HepG2 (cell line): ENCODE measurements around the gene TMOD3. TPM values are rescaled to one million over a fixed set of nuclear protein-coding genes. Genes with fewer than 3 reads are reported as not detected.

ENCODE experiments used
- ARHGAP35 ChIP-seq: sonication (generic); formaldehyde crosslinking; IDR thresholded peaks from 2 replicates; pipeline ENCODE4 v1.9.0; 2022; ENCODE audit warnings: mild to moderate bottlenecking, inconsistent platforms, moderate library complexity, missing genetic modification reagents, borderline replicate concordance
- CC2D1A ChIP-seq: sonication (generic); formaldehyde crosslinking; IDR thresholded peaks from 2 replicates; pipeline ENCODE4 v1.8.1; 2023; ENCODE audit warnings: mild to moderate bottlenecking, missing genetic modification reagents
- FOSL2 ChIP-seq: sonication (generic); formaldehyde crosslinking; IDR thresholded peaks from 2 replicates; pipeline ENCODE4 v1.4.0; 2020; ENCODE audit warnings: missing genetic modification reagents
- NFE2L1 ChIP-seq: sonication (generic); formaldehyde crosslinking; IDR thresholded peaks from 2 replicates; pipeline ENCODE4 v1.4.0; 2020; ENCODE audit warnings: missing genetic modification reagents, mild to moderate bottlenecking, borderline replicate concordance
- ZFP1 ChIP-seq: IDR thresholded peaks from 2 replicates; pipeline ENCODE4 v1.6.1; 2016
- ZFP36L1 ChIP-seq: sonication (generic); formaldehyde crosslinking; IDR thresholded peaks from 2 replicates; pipeline ENCODE4 v1.8.0; 2022; ENCODE audit warnings: mild to moderate bottlenecking, missing genetic modification reagents, moderate library complexity
- ZFP82 ChIP-seq: sonication (generic); formaldehyde crosslinking; IDR thresholded peaks from 2 replicates; pipeline ENCODE4 v1.5.1; 2020; ENCODE audit warnings: mild to moderate bottlenecking, missing genetic modification reagents, borderline replicate concordance
- ZNF101 ChIP-seq: sonication (generic); formaldehyde crosslinking; IDR thresholded peaks from 2 replicates; pipeline ENCODE4 v1.4.0; 2020; ENCODE audit warnings: mild to moderate bottlenecking, low read depth, missing genetic modification reagents, borderline replicate concordance
- ZNF484 ChIP-seq: sonication (generic); formaldehyde crosslinking; IDR thresholded peaks from 2 replicates; pipeline ENCODE4 v1.5.1; 2020; ENCODE audit warnings: mild to moderate bottlenecking, low read depth, missing genetic modification reagents, borderline replicate concordance
- ZNF644 ChIP-seq: IDR thresholded peaks from 2 replicates; pipeline ENCODE4 v1.6.1; 2016; ENCODE audit warnings: low read depth
- polyA plus RNA-seq, 8 experiments: library from polyadenylated mRNA; depleted of rRNA in 3 of 8; stranded (reverse) in 7 of 8; unstranded in 1 of 8; fragments of >200 nt; fragmentation: Illumina TruSeq in 4 of 8; extraction: Trizol in 4 of 8; gene quantifications; 2 replicates each; pipeline versions ENCODE4 v1.2.1 to v1.2.3, GENCODE V29; 2011 to 2016; ENCODE audit warnings: low read depth in 4 of 8, missing spikeins in 1 of 8, mixed read lengths in 1 of 8; ENCODE audit not compliant: insufficient read depth in 1 of 8
- total RNA-seq, 5 experiments: library from RNA; depleted of rRNA; stranded (reverse); fragments of >200 nt; fragmentation: Illumina TruSeq; extraction: Trizol; gene quantifications; 2 replicates each; pipeline ENCODE4 v1.2.3, GENCODE V29; 2016; ENCODE audit warnings: low read depth in 1 of 5
- TF ChIP-seq, protein P1 (sequence below): sonication (generic); formaldehyde crosslinking; conservative IDR thresholded peaks from 2 replicates; pipeline ENCODE4 v1.8.0; 2022; ENCODE audit warnings: missing genetic modification reagents
- TF ChIP-seq, protein P2 (sequence below): sonication (generic); formaldehyde crosslinking; IDR thresholded peaks from 2 replicates; pipeline ENCODE4 v1.9.0; 2021; ENCODE audit warnings: missing genetic modification reagents, mild to moderate bottlenecking, borderline replicate concordance
- TF ChIP-seq, protein P3 (sequence below): sonication (generic); formaldehyde crosslinking; IDR thresholded peaks from 2 replicates; pipeline ENCODE4 v1.4.0; 2020; ENCODE audit warnings: missing genetic modification reagents
- TF ChIP-seq, protein P4 (sequence below): sonication (generic); formaldehyde crosslinking; IDR thresholded peaks from 2 replicates; pipeline ENCODE4 v1.4.0; 2020; ENCODE audit warnings: missing genetic modification reagents, borderline replicate concordance
- TF ChIP-seq, protein P5 (sequence below): sonication (generic); formaldehyde crosslinking; conservative IDR thresholded peaks from 2 replicates; pipeline ENCODE4 v1.4.0; 2020; ENCODE audit warnings: mild to moderate bottlenecking, missing genetic modification reagents, moderate library complexity
- TF ChIP-seq, protein P6 (sequence below): IDR thresholded peaks from 2 replicates; pipeline ENCODE4 v1.6.1; 2012; ENCODE audit warnings: inconsistent platforms

TMOD3 gene
- total and polyA plus RNA-seq, 2 of the 13 experiments (the other 11 are each of a cell fraction or from before 2014, with no cell fraction given), result 5.1 to 23.2 TPM

DNA sequence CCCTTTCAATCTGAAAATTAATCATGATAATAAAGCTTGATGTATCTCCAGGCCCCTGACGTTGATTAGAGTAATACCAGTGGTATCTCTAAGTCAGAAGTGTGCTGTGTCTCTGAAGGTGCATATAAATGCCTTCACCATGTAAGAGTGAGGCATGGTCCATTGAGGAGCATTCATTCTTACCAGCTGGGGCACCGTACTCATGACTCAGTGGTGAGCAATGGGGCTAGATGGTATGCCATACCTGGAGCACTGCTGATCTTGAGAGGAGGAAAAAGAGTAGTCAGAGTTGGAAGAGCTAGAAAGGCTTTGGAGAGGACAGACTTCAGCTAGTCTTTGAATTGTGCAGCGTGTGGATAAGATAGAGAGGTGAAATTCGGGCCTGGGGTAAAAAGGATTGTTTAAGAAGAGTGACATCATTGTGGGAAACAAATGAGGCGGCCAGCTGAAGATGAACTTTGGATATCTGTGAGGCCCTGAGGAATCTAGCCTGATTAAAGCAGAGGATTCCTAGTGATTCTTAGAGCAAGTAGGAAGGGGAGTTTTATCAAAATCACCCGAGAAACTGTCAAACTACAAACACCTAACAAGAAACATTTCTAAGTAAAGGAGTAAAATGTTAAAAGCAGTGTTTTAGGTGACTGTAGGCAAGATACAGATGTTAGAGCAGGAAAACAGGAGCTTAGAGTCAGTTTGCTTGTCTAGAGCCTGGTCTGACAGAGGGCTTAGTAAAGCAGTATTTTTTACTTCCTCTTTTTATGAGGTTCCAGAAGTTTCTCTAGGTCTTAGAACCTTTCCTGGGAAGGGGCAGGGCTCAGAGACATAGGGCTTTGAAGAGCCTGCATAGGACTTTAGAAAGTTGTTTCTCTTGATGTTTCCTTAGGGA is 13.6 kb downstream of the TMOD3 start (continued):
- no peak for TF ChIP-seq NFE2L1 (CRISPR knock-in tag)
- TF ChIP-seq ZNF484 (CRISPR knock-in tag), result no peak
- TF ChIP-seq ZFP36L1, result 0 out of 2 replicates have a peak, but pooled peaks have one; percentile 33
- no peak for TF ChIP-seq ARHGAP35 (CRISPR knock-in tag)
- no peak for TF ChIP-seq CC2D1A
- TF ChIP-seq ZFP82, result no peak
- TF ChIP-seq, protein P1, sequence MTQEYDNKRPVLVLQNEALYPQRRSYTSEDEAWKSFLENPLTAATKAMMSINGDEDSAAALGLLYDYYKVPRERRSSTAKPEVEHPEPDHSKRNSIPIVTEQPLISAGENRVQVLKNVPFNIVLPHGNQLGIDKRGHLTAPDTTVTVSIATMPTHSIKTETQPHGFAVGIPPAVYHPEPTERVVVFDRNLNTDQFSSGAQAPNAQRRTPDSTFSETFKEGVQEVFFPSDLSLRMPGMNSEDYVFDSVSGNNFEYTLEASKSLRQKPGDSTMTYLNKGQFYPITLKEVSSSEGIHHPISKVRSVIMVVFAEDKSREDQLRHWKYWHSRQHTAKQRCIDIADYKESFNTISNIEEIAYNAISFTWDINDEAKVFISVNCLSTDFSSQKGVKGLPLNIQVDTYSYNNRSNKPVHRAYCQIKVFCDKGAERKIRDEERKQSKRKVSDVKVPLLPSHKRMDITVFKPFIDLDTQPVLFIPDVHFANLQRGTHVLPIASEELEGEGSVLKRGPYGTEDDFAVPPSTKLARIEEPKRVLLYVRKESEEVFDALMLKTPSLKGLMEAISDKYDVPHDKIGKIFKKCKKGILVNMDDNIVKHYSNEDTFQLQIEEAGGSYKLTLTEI (CRISPR knock-in tag), result no peak
- TF ChIP-seq ZNF644 (CRISPR knock-in tag), result peak; percentile 47; the same call in 1 of the 2 replicates
- TF ChIP-seq, protein P2, sequence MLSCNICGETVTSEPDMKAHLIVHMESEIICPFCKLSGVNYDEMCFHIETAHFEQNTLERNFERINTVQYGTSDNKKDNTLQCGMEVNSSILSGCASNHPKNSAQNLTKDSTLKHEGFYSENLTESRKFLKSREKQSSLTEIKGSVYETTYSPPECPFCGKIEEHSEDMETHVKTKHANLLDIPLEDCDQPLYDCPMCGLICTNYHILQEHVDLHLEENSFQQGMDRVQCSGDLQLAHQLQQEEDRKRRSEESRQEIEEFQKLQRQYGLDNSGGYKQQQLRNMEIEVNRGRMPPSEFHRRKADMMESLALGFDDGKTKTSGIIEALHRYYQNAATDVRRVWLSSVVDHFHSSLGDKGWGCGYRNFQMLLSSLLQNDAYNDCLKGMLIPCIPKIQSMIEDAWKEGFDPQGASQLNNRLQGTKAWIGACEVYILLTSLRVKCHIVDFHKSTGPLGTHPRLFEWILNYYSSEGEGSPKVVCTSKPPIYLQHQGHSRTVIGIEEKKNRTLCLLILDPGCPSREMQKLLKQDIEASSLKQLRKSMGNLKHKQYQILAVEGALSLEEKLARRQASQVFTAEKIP (CRISPR knock-in tag), result no peak
- peak; percentile 67 for TF ChIP-seq FOSL2 (CRISPR knock-in tag)
- TF ChIP-seq, protein P3, sequence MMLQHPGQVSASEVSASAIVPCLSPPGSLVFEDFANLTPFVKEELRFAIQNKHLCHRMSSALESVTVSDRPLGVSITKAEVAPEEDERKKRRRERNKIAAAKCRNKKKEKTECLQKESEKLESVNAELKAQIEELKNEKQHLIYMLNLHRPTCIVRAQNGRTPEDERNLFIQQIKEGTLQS (CRISPR knock-in tag), result peak; percentile 64; the same call in 1 of the 2 replicates
- no peak for TF ChIP-seq ZNF101 (CRISPR knock-in tag)
- TF ChIP-seq, protein P4, sequence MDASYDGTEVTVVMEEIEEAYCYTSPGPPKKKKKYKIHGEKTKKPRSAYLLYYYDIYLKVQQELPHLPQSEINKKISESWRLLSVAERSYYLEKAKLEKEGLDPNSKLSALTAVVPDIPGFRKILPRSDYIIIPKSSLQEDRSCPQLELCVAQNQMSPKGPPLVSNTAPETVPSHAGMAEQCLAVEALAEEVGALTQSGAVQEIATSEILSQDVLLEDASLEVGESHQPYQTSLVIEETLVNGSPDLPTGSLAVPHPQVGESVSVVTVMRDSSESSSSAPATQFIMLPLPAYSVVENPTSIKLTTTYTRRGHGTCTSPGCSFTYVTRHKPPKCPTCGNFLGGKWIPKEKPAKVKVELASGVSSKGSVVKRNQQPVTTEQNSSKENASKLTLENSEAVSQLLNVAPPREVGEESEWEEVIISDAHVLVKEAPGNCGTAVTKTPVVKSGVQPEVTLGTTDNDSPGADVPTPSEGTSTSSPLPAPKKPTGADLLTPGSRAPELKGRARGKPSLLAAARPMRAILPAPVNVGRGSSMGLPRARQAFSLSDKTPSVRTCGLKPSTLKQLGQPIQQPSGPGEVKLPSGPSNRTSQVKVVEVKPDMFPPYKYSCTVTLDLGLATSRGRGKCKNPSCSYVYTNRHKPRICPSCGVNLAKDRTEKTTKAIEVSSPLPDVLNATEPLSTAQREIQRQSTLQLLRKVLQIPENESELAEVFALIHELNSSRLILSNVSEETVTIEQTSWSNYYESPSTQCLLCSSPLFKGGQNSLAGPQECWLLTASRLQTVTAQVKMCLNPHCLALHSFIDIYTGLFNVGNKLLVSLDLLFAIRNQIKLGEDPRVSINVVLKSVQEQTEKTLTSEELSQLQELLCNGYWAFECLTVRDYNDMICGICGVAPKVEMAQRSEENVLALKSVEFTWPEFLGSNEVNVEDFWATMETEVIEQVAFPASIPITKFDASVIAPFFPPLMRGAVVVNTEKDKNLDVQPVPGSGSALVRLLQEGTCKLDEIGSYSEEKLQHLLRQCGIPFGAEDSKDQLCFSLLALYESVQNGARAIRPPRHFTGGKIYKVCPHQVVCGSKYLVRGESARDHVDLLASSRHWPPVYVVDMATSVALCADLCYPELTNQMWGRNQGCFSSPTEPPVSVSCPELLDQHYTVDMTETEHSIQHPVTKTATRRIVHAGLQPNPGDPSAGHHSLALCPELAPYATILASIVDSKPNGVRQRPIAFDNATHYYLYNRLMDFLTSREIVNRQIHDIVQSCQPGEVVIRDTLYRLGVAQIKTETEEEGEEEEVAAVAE (CRISPR knock-in tag), result no peak
- TF ChIP-seq, protein P5, sequence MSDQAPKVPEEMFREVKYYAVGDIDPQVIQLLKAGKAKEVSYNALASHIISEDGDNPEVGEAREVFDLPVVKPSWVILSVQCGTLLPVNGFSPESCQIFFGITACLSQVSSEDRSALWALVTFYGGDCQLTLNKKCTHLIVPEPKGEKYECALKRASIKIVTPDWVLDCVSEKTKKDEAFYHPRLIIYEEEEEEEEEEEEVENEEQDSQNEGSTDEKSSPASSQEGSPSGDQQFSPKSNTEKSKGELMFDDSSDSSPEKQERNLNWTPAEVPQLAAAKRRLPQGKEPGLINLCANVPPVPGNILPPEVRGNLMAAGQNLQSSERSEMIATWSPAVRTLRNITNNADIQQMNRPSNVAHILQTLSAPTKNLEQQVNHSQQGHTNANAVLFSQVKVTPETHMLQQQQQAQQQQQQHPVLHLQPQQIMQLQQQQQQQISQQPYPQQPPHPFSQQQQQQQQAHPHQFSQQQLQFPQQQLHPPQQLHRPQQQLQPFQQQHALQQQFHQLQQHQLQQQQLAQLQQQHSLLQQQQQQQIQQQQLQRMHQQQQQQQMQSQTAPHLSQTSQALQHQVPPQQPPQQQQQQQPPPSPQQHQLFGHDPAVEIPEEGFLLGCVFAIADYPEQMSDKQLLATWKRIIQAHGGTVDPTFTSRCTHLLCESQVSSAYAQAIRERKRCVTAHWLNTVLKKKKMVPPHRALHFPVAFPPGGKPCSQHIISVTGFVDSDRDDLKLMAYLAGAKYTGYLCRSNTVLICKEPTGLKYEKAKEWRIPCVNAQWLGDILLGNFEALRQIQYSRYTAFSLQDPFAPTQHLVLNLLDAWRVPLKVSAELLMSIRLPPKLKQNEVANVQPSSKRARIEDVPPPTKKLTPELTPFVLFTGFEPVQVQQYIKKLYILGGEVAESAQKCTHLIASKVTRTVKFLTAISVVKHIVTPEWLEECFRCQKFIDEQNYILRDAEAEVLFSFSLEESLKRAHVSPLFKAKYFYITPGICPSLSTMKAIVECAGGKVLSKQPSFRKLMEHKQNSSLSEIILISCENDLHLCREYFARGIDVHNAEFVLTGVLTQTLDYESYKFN (CRISPR knock-in tag), result peak; percentile 51
- TF ChIP-seq, protein P6, sequence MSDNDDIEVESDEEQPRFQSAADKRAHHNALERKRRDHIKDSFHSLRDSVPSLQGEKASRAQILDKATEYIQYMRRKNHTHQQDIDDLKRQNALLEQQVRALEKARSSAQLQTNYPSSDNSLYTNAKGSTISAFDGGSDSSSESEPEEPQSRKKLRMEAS, result no peak
- no peak for TF ChIP-seq ZFP1
